SU-DHL-6 (cell line): Measurements from ENCODE around the gene ATP10D.

Experiments used
- H2AFZ ChIP-seq: fragments of 200-600 bp; sonication (generic); 2 replicates; pipeline ENCODE4 v1.6.1; 2014; ENCODE audit warnings: low read depth, mild to moderate bottlenecking, moderate library complexity, mixed read lengths, antibody characterized with exemption, low read length; ENCODE audit not compliant: severe bottlenecking
- H3F3A ChIP-seq: fragments of 200-600 bp; shearing (Covaris generic); 2 replicates; pipeline ENCODE4 v1.6.0; 2016; ENCODE audit warnings: antibody characterized with exemption, mild to moderate bottlenecking; ENCODE audit not compliant: insufficient read depth
- H3K27ac ChIP-seq: fragments of 200-600 bp; sonication (generic); 2 replicates; pipeline ENCODE4 v1.5.1; 2016; ENCODE audit warnings: low read depth, mild to moderate bottlenecking, low read length, moderate library complexity, mixed read lengths
- H3K27me3 ChIP-seq: fragments of 200-600 bp; sonication (generic), shearing (Covaris generic); 2 replicates; pipeline ENCODE4 v1.6.0; 2014; ENCODE audit warnings: mild to moderate bottlenecking, low read length
- H3K36me3 ChIP-seq: fragments of 200-600 bp; sonication (generic); 2 replicates; pipeline ENCODE4 v1.6.1; 2014; ENCODE audit warnings: mild to moderate bottlenecking, low read length, mixed read lengths
- H3K4me2 ChIP-seq: fragments of 300-600, 200-600 bp; shearing (Covaris generic), sonication (generic); 2 replicates; pipeline ENCODE4 v1.6.0; 2014; ENCODE audit warnings: low read length, low read depth, mild to moderate bottlenecking; ENCODE audit not compliant: poor library complexity, severe bottlenecking
- H3K4me3 ChIP-seq: fragments of 200-600 bp; sonication (generic); 2 replicates; pipeline ENCODE4 v1.5.1; 2014; ENCODE audit warnings: antibody characterized with exemption, low read length, mild to moderate bottlenecking, mixed read lengths; ENCODE audit not compliant: insufficient read depth, poor library complexity, severe bottlenecking
- H3K79me2 ChIP-seq: fragments of 200-600 bp; sonication (generic); 2 replicates; pipeline ENCODE4 v1.6.1; 2014; ENCODE audit warnings: mild to moderate bottlenecking, low read length, moderate library complexity; ENCODE audit not compliant: insufficient read depth
- H3K9ac ChIP-seq: fragments of 200-600 bp; sonication (generic); 2 replicates; pipeline ENCODE4 v1.7.0; 2014; ENCODE audit warnings: mild to moderate bottlenecking, low read length
- H3K9me2 ChIP-seq: fragments of 200-600 bp; sonication (generic); replicated peaks from 2 replicates; pipeline ENCODE4 v1.6.1; 2014; ENCODE audit warnings: low read length; ENCODE audit not compliant: insufficient read depth
- H3K9me3 ChIP-seq: fragments of 200-600 bp; sonication (generic); 2 replicates; pipeline ENCODE4 v1.6.1; 2014; ENCODE audit warnings: low read length, mixed read lengths; ENCODE audit not compliant: insufficient read depth
- H4K20me1 ChIP-seq: fragments of 200-600 bp; sonication (generic); 2 replicates; pipeline ENCODE4 v1.6.1; 2014; ENCODE audit warnings: low read depth, mild to moderate bottlenecking, antibody characterized with exemption, low read length, moderate library complexity, mixed read lengths
- CTCF ChIP-seq: fragments of 200-600 bp; sonication (generic); IDR thresholded peaks from one replicate; pipeline ENCODE4 v1.5.1; 2017; ENCODE audit warnings: antibody characterized with exemption, mild to moderate bottlenecking, low read length, moderate library complexity; ENCODE audit not compliant: insufficient read depth, poor library complexity, severe bottlenecking
- EZH2phosphoT487 ChIP-seq: fragments of 200-600 bp; sonication (generic), shearing (Covaris generic); conservative IDR thresholded peaks from 2 replicates; pipeline ENCODE4 v1.6.1; 2018; ENCODE audit warnings: mild to moderate bottlenecking, antibody characterized with exemption, low read length, moderate library complexity, mixed read lengths

The ATP10D gene

DNA sequence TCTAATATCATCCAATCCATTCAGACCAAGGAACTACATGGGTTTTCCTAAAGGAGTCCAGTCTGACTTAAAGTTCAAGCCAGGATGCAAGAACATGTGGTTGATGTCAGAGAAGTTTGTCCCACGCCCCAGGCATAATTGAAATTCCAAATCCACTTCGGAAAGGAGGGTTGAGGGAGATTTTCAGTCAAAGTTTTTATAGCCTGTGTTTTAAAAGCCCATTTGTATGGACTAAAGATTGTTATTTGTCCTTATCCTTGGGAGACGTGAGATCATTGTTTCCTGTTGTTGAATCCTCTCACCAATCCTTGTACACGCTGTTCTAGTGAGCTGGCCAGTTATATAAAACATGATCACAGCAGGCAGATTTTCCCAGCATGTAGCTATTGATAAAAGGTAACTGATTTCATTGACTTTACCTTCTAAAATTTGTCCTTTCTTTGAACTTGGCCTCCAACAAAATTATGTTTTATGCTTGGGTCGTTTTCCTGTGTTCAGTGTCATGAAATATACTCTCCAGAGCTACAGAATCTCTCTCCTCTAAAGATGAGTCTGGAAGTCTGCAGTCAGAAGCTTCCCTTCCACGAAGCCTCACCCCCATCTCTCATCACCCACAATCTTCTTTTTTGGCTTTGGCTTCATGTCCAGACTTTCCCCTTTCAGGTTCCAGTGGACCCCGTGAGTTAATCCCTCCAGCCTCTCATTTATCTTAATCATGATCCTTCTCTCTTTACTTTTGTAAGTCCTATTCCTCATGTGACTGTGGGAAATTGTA is 92.9 kb downstream of the ATP10D start:
- no peaks in the 10 kb centered on the region for H3K36me3 ChIP-seq
- TF ChIP-seq CTCF (no peak), EZH2phosphoT487 (no peak)
- no peaks in the 10 kb centered on the region for H3K9me2 ChIP-seq
- H3K9me3 ChIP-seq, result no peaks in the 10 kb centered on the region
- H3K4me2 ChIP-seq, result no peak overlapping the region
- H3K9ac ChIP-seq, result no peak overlapping the region
- no peaks in the 10 kb centered on the region for H3K79me2 ChIP-seq
- no peaks in the 10 kb centered on the region for H3K27me3 ChIP-seq
- no peak overlapping the region for H2AFZ ChIP-seq
- no peaks in the 10 kb centered on the region for H3F3A ChIP-seq
- H4K20me1 ChIP-seq, result no peaks in the 10 kb centered on the region
- no peak overlapping the region for H3K4me3 ChIP-seq
- H3K27ac ChIP-seq, result no peak overlapping the region

GRCh38 chr4:47579235-47579634 is 94.2 kb downstream of the ATP10D start:
- Histone ChIP-seq H3K4me3 (no peak overlapping the region), H3K9me2 (no peaks in the 10 kb centered on the region), H3K27ac (no peak overlapping the region), H3K9me3 (no peaks in the 10 kb centered on the region), H3K27me3 (no peaks in the 10 kb centered on the region), H3K36me3 (no peaks in the 10 kb centered on the region), H3K9ac (no peak overlapping the region), H3F3A (no peaks in the 10 kb centered on the region), H3K79me2 (no peaks in the 10 kb centered on the region), H3K4me2 (no peak overlapping the region), H4K20me1 (no peaks in the 10 kb centered on the region), H2AFZ (no peak overlapping the region)
- no peak for TF ChIP-seq EZH2phosphoT487
- no peak for TF ChIP-seq CTCF

DNA sequence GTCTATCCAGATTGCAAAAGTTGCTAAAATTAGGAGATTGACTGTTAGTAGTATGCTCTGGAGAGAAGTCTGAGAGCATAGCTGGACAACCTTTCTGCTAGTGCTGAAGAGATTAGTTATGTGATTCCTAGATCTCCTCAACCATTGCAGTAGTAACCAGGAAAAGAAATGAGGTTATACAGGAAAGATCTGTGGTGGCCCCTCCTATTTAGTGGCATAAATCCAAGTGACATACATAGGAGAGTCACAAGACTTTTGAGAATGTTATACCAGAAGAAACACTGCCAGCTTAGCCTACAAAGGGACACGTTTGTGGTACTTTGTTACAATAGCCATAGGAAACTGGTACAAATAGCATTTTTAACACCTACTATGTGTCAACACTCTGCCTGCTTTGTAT is 105.2 kb downstream of the ATP10D start:
- Histone ChIP-seq H3K4me3 (no peak overlapping the region), H2AFZ (no peak overlapping the region), H3K9me2 (no peaks in the 10 kb centered on the region), H3K27me3 (no peaks in the 10 kb centered on the region), H3K9ac (no peak overlapping the region), H3K36me3 (no peaks in the 10 kb centered on the region), H3F3A (no peaks in the 10 kb centered on the region), H3K79me2 (no peaks in the 10 kb centered on the region), H4K20me1 (no peaks in the 10 kb centered on the region), H3K27ac (no peak overlapping the region), H3K9me3 (no peaks in the 10 kb centered on the region), H3K4me2 (no peak overlapping the region)
- TF ChIP-seq CTCF (no peak), EZH2phosphoT487 (no peak)
